ENCODE measurements around the gene SPTLC3.

SPTLC3 gene

DNA sequence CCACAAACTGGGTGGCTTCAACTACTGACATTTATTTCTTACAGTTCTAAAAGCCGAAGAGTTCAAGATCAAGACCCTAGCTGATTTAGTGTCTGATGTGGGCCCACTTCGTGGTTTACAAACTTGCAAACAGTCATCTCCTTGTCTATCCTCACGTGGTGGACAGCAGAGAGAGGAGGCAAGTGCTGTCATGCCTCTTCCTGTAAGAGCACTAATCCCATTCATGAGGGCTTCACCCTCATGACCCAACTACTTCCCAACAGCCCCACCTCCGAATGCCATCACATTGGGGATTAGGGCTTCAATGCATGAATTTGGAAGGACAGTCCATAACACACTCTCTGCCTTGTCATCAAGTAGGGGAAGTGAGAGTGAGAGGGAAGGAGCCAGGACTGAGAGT, 196.7 kb downstream of the SPTLC3 start:
- Histone ChIP-seq H3K4me1 (no peaks in the 10 kb centered on the region), H3K4me3 (no peak overlapping the region), H3K27me3 (no peaks in the 10 kb centered on the region), H3K9me3 (no peaks in the 10 kb centered on the region), H3K27ac (no peak overlapping the region), H3K36me3 (no peaks in the 10 kb centered on the region)
- TF ChIP-seq, protein P1, sequence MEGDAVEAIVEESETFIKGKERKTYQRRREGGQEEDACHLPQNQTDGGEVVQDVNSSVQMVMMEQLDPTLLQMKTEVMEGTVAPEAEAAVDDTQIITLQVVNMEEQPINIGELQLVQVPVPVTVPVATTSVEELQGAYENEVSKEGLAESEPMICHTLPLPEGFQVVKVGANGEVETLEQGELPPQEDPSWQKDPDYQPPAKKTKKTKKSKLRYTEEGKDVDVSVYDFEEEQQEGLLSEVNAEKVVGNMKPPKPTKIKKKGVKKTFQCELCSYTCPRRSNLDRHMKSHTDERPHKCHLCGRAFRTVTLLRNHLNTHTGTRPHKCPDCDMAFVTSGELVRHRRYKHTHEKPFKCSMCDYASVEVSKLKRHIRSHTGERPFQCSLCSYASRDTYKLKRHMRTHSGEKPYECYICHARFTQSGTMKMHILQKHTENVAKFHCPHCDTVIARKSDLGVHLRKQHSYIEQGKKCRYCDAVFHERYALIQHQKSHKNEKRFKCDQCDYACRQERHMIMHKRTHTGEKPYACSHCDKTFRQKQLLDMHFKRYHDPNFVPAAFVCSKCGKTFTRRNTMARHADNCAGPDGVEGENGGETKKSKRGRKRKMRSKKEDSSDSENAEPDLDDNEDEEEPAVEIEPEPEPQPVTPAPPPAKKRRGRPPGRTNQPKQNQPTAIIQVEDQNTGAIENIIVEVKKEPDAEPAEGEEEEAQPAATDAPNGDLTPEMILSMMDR (IDR thresholded peaks at IDR 0.05) = no peak
- intact Hi-C loops (cut with DNase I; ENCODE audit: low total_unique reads) = no loop called here
- DNase-seq = no peak

DNA sequence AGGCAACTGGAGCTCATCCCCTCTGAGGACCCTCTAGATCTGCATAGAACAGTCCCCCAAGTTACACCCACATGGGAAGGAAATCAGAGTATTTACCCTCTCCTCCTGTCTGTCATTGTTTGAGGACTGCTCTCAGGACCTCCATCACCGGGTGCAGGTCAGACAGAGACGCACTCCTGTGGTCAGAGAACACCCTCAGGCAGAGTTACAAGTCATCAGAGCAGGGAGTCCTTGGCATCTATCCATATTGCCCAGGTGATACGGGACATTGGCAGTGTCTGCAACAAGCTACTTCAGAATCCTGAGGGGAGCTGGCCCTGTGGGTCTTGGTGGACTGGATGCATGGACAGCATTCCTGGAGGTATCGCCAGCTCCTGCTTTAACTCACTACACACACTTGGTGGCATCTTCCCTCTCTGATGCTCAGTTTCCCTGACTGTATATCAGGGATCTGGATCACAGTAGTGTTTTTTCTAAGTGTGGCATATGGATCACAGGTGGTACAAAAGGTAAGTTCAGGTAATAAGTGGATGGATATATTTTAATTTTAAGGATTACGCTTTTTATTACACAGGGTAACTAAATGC, 197.2 kb downstream of the SPTLC3 start:
- Histone ChIP-seq H3K27me3 (no peaks in the 10 kb centered on the region), H3K36me3 (no peaks in the 10 kb centered on the region), H3K27ac (no peak overlapping the region), H3K4me3 (no peak overlapping the region), H3K9me3 (no peaks in the 10 kb centered on the region), H3K4me1 (no peaks in the 10 kb centered on the region)
- intact Hi-C loops (cut with DNase I; ENCODE audit: low total_unique reads) = no loop called here
- TF ChIP-seq, protein P1 (IDR thresholded peaks at IDR 0.05) = no peak
- no peak for DNase-seq

DNA sequence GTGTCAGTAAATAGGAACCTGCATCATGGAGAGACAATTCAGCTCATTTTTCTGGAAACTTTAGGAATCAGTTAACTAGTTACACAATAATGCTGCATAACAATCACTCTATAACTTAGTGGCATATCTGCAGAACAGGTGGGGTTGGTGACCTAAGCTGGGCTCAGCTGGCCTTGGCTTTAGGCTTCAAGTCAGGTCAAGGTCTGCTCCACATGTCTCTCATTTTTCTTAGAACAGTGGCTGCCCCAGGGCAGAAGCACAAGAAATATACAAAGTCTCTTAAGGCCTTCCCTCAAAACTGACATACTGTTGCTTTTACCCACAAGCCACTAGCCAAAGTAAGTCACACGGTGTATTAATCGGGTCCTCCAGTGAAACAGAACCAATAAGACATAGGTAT, 198.2 kb downstream of the SPTLC3 start:
- intact Hi-C loops (cut with DNase I; ENCODE audit: low total_unique reads) = no loop called here
- no peak for DNase-seq

DNA sequence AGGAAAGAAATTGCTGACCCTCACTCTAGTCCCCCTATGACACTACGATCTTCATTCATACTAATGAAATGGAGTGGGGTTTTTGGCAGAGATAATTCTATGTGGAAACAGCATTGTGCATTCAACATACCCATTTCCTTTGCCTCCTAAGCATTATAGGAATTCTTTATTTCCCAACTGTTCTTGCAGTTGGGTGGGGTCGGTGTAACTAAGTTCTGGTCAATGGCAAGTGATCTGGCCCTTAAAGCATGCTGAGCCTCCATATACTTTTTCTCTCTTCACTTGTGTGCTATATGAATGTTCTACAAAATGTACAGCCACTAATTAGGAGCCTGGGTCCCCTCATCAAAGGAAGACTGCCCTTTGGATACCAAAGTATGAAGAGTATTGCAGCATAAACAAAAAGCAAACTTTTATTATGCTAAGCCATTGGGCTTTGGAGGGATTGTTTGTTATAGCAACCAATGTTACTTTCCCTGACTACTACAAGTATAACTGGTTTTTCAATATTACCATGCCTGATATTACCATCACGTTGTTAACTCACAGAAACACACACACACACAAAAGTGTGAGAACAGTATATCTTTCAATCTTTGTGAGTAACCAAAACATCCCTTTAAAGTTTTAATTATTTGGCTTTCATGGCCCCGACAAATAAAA, 203.3 kb downstream of the SPTLC3 start:
- no peaks in the 10 kb centered on the region for H3K9me3 ChIP-seq
- intact Hi-C loops (cut with DNase I; ENCODE audit: low total_unique reads) = no loop called here
- no peak overlapping the region for H3K4me3 ChIP-seq
- H3K27me3 ChIP-seq = no peaks in the 10 kb centered on the region
- no peak overlapping the region for H3K27ac ChIP-seq
- no peak for DNase-seq
- TF ChIP-seq, protein P1 (IDR thresholded peaks at IDR 0.05) = no peak
- H3K4me1 ChIP-seq = no peaks in the 10 kb centered on the region
- H3K36me3 ChIP-seq = no peaks in the 10 kb centered on the region

More for the DNA sequence above, 198.2 kb downstream of the SPTLC3 start:
- Histone ChIP-seq H3K4me1 (no peaks in the 10 kb centered on the region), H3K9me3 (no peaks in the 10 kb centered on the region), H3K27ac (no peak overlapping the region), H3K36me3 (no peaks in the 10 kb centered on the region), H3K4me3 (no peak overlapping the region), H3K27me3 (no peaks in the 10 kb centered on the region)
- TF ChIP-seq, protein P1 (IDR thresholded peaks at IDR 0.05) = no peak

DNA sequence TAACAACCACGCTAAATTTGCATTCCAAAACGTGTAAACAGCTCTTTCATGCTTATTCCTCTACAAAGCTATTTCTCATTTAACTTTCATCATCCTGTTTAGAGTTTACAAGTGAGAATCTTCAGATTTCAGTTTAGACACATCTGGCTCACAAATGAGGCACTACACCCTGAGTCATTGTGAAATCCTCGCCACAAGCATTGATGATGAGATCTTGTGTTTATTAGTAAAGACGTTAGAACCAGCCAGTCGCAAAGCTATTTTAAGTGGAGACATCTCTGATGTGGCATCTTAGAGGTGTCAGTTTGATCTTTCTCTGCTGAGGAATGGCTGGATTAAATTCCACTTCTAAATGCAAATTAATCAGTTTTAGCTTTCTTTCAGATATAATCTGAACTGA, 204.0 kb downstream of the SPTLC3 start:
- Histone ChIP-seq H3K9me3 (no peaks in the 10 kb centered on the region), H3K4me1 (no peaks in the 10 kb centered on the region), H3K27me3 (no peaks in the 10 kb centered on the region), H3K27ac (no peak overlapping the region), H3K36me3 (no peaks in the 10 kb centered on the region), H3K4me3 (no peak overlapping the region)
- no peak for DNase-seq
- intact Hi-C loops (cut with DNase I; ENCODE audit: low total_unique reads) = no loop called here
- TF ChIP-seq, protein P1 (IDR thresholded peaks at IDR 0.05) = no peak
